GM19238 (cell line): ENCODE results near the gene C17orf50.

ENCODE experiments used
- DNase-seq: peaks from one replicate; pipeline ENCODE4 v3.0.0; 2011; ENCODE audit warnings: low spot score; ENCODE audit not compliant: insufficient read length

Gene C17orf50

GRCh38 chr17:35780950-35781349 lies 20.3 kb downstream of the C17orf50 start:
- no peak for DNase-seq

- DNase-seq: no peak
These were observed 24.2 kb downstream of the C17orf50 start for GRCh38 chr17:35784895-35785294.

GRCh38 chr17:35786941-35787432 lies 26.3 kb downstream of the C17orf50 start:
- no peak for DNase-seq

GRCh38 chr17:35788477-35789368 lies 28.0 kb downstream of the C17orf50 start:
- no peak for DNase-seq

- no peak for DNase-seq
These were observed 30.2 kb downstream of the C17orf50 start for GRCh38 chr17:35790841-35791240.

GRCh38 chr17:35791681-35792350 lies 31.1 kb downstream of the C17orf50 start:
- no peak for DNase-seq

GRCh38 chr17:35793257-35793656 lies 32.6 kb downstream of the C17orf50 start:
- no peak for DNase-seq

GRCh38 chr17:35795007-35795870 lies 34.6 kb downstream of the C17orf50 start, which contains the start of gene MMP28:
MMP28 (minus strand) TSS chr17:35795641; CDS start chr17:35795377, 264 bp downstream.
- DNase-seq: no peak

GRCh38 chr17:35795871-35796265 lies 35.2 kb downstream of the C17orf50 start:
- DNase-seq: no peak

GRCh38 chr17:35796942-35797341 lies 36.3 kb downstream of the C17orf50 start:
- no peak for DNase-seq

GRCh38 chr17:35797370-35797769 lies 36.7 kb downstream of the C17orf50 start:
- no peak for DNase-seq

- DNase-seq: no peak
These were observed 37.2 kb downstream of the C17orf50 start for GRCh38 chr17:35797918-35798317.

GRCh38 chr17:35799942-35800341 lies 39.3 kb downstream of the C17orf50 start:
- no peak for DNase-seq

GRCh38 chr17:35801583-35802224 lies 41.0 kb downstream of the C17orf50 start:
- no peak for DNase-seq

- DNase-seq: peak; percentile 63
These were observed 44.0 kb downstream of the C17orf50 start for GRCh38 chr17:35804658-35805192.

GRCh38 chr17:35807371-35808144 lies 46.9 kb downstream of the C17orf50 start:
- no peak for DNase-seq

- DNase-seq: no peak
These were observed 47.7 kb downstream of the C17orf50 start for GRCh38 chr17:35808240-35808961.

GRCh38 chr17:35808962-35809854 lies 48.5 kb downstream of the C17orf50 start, which contains the start of gene TAF15:
TAF15 (plus strand) TSS chr17:35809484; CDS start chr17:35809570, 86 bp downstream.
- DNase-seq: peak; percentile 86
